ENCODE measurements around the gene ANXA5.

- no peak for TF ChIP-seq EZH2 (IDR thresholded peaks at IDR 0.05; ENCODE audit: borderline replicate concordance, low read depth, low read length, severe bottlenecking)
- TF ChIP-seq, protein P1, sequence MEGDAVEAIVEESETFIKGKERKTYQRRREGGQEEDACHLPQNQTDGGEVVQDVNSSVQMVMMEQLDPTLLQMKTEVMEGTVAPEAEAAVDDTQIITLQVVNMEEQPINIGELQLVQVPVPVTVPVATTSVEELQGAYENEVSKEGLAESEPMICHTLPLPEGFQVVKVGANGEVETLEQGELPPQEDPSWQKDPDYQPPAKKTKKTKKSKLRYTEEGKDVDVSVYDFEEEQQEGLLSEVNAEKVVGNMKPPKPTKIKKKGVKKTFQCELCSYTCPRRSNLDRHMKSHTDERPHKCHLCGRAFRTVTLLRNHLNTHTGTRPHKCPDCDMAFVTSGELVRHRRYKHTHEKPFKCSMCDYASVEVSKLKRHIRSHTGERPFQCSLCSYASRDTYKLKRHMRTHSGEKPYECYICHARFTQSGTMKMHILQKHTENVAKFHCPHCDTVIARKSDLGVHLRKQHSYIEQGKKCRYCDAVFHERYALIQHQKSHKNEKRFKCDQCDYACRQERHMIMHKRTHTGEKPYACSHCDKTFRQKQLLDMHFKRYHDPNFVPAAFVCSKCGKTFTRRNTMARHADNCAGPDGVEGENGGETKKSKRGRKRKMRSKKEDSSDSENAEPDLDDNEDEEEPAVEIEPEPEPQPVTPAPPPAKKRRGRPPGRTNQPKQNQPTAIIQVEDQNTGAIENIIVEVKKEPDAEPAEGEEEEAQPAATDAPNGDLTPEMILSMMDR (IDR thresholded peaks at IDR 0.05; ENCODE audit: borderline replicate concordance, extremely low read depth, low read length, poor library complexity, severe bottlenecking): no peak
These were observed 41.2 kb upstream of the ANXA5 start for GRCh38 chr4:121737846-121738554.
